Measurements from ENCODE around the gene RINT1.

GRCh38 chr7:105591522-105591921, 59.5 kb downstream of the RINT1 start:
- TF ChIP-seq POLR2A (IDR thresholded peaks at IDR 0.05) (no peak), POLR2AphosphoS5 (IDR thresholded peaks at IDR 0.05) (no peak)

All from upper lobe of left lung (tissue), 4 donors.